ENCODE measurements around the gene DOHH. TPM values are rescaled to one million over a fixed set of nuclear protein-coding genes. Genes with fewer than 3 reads are reported as not detected.

DOHH gene
- total RNA-seq, 1 experiment from 2014 or later = 51.4 TPM

- CTCF ChIA-PET = no interaction called here
- DNase-seq = no peak
- intact Hi-C loops (cut with micrococcal nuclease) = no loop called here
These were observed 26.9 kb upstream of the DOHH start for GRCh38 chr19:3527238-3527910.

GRCh38 chr19:3526507-3527237 lies 26.2 kb upstream of the DOHH start:
- Histone ChIP-seq H4K20me1 (ENCODE audit: low read length) (no peaks in the 10 kb centered on the region), H3K27me3 (ENCODE audit: low read length) (no peaks in the 10 kb centered on the region), H3K9me3 (ENCODE audit: low read length) (no peaks in the 10 kb centered on the region), H3K27ac (ENCODE audit: low read length) (no peak overlapping the region), H3K9ac (ENCODE audit: low read length) (no peak overlapping the region), H3K4me2 (ENCODE audit: low read length) (no peak overlapping the region), H3K36me3 (ENCODE audit: low read depth, low read length) (no peaks in the 10 kb centered on the region; the same call in 1 of the 2 replicates), H3K4me3 (ENCODE audit: low read length) (no peak overlapping the region), H2AFZ (ENCODE audit: low read length) (no peak overlapping the region), H3F3A (ENCODE audit: low read length, unreplicated experiment) (no peaks in the 10 kb centered on the region), H3K9me2 (replicated peaks; ENCODE audit: low read length) (no peaks in the 10 kb centered on the region), H3K79me2 (ENCODE audit: low read length) (peaks cover 6% of the 10 kb centered on the region; the same call in 1 of the 2 replicates), H3K4me1 (ENCODE audit: insufficient read depth, low read length) (no peaks in the 10 kb centered on the region)
- intact Hi-C loops (cut with micrococcal nuclease) = no loop called here
- DNase-seq = no peak
- ChIA-PET POLR2A (ENCODE audit: unreplicated experiment) (no interaction called here), CTCF (no interaction called here)
- TF ChIP-seq, protein P1, sequence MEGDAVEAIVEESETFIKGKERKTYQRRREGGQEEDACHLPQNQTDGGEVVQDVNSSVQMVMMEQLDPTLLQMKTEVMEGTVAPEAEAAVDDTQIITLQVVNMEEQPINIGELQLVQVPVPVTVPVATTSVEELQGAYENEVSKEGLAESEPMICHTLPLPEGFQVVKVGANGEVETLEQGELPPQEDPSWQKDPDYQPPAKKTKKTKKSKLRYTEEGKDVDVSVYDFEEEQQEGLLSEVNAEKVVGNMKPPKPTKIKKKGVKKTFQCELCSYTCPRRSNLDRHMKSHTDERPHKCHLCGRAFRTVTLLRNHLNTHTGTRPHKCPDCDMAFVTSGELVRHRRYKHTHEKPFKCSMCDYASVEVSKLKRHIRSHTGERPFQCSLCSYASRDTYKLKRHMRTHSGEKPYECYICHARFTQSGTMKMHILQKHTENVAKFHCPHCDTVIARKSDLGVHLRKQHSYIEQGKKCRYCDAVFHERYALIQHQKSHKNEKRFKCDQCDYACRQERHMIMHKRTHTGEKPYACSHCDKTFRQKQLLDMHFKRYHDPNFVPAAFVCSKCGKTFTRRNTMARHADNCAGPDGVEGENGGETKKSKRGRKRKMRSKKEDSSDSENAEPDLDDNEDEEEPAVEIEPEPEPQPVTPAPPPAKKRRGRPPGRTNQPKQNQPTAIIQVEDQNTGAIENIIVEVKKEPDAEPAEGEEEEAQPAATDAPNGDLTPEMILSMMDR (conservative IDR thresholded peaks at IDR 0.05; ENCODE audit: low read depth, low read length) = no peak; the same call in 1 of the 2 replicates
- BruUV-seq (replicated peaks) = no TSS peak
- ATAC-seq = no peak

More at GRCh38 chr19:3527238-3527910, 26.9 kb upstream of the DOHH start:
- ATAC-seq = no peak
- no TSS peak for BruUV-seq (replicated peaks)
- Histone ChIP-seq H3K4me1 (ENCODE audit: insufficient read depth, low read length) (no peaks in the 10 kb centered on the region), H3K27ac (ENCODE audit: low read length) (no peak overlapping the region), H3K4me2 (ENCODE audit: low read length) (no peak overlapping the region), H3K9me2 (replicated peaks; ENCODE audit: low read length) (no peaks in the 10 kb centered on the region), H3K9ac (ENCODE audit: low read length) (no peak overlapping the region), H3F3A (ENCODE audit: low read length, unreplicated experiment) (no peaks in the 10 kb centered on the region), H3K27me3 (ENCODE audit: low read length) (no peaks in the 10 kb centered on the region), H4K20me1 (ENCODE audit: low read length) (no peaks in the 10 kb centered on the region), H3K9me3 (ENCODE audit: low read length) (no peaks in the 10 kb centered on the region), H3K79me2 (ENCODE audit: low read length) (peaks cover under 1% of the 10 kb centered on the region; the same call in 1 of the 2 replicates), H2AFZ (ENCODE audit: low read length) (no peak overlapping the region), H3K36me3 (ENCODE audit: low read depth, low read length) (no peaks in the 10 kb centered on the region; the same call in 1 of the 2 replicates), H3K4me3 (ENCODE audit: low read length) (no peak overlapping the region)
- POLR2A ChIA-PET (ENCODE audit: unreplicated experiment) = no interaction called here
- TF ChIP-seq, protein P1 (conservative IDR thresholded peaks at IDR 0.05; ENCODE audit: low read depth, low read length) = no peak
- TF ChIP-seq EZH2phosphoT487 (IDR thresholded peaks at IDR 0.05; ENCODE audit: borderline replicate concordance, low read length) (no peak), EZH2 (IDR thresholded peaks at IDR 0.05; ENCODE audit: low read length, unreplicated experiment) (no peak)

DNA sequence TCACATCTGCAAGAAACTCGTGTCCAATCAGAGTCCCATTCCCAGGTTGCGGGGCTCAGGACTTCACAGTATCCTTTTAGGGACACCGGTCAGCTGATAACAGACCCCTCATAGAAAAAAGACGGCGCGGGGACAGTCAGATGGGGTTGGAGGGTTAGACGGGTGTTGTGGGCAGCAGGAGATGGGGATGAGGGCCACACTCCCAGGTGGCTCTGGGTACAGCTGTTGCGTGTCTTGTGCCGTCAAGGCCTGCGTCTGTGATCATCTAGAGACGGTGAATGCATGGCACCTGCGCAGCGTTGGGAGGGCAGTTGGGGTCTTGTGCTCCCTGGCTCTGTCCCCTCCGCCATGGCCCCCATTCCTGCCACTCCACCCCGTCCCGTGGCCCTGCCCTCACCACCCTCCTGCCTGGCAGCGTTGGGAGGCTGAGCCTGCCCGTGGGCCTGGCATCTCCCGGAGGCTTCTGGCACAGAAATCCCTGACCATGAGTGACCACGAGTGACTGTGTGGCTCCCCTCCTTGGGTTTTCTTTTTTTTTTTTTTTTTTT lies 24.5 kb upstream of the DOHH start:
- Histone ChIP-seq H3K9me2 (replicated peaks; ENCODE audit: low read length) (no peaks in the 10 kb centered on the region), H3F3A (ENCODE audit: low read length, unreplicated experiment) (no peaks in the 10 kb centered on the region), H3K9me3 (ENCODE audit: low read length) (no peaks in the 10 kb centered on the region), H3K4me3 (ENCODE audit: low read length) (no peak overlapping the region), H3K9ac (ENCODE audit: low read length) (no peak overlapping the region), H2AFZ (ENCODE audit: low read length) (no peak overlapping the region), H3K4me1 (ENCODE audit: insufficient read depth, low read length) (no peaks in the 10 kb centered on the region), H4K20me1 (ENCODE audit: low read length) (0 out of 2 replicates have a peak, but pooled peaks cover under 1% of the 10 kb centered on the region), H3K36me3 (ENCODE audit: low read depth, low read length) (no peaks in the 10 kb centered on the region; the same call in 1 of the 2 replicates), H3K27ac (ENCODE audit: low read length) (no peak overlapping the region), H3K4me2 (ENCODE audit: low read length) (no peak overlapping the region), H3K79me2 (ENCODE audit: low read length) (peaks cover 20% of the 10 kb centered on the region), H3K27me3 (ENCODE audit: low read length) (no peaks in the 10 kb centered on the region)
- intact Hi-C loops (cut with micrococcal nuclease) = no loop called here
- no peak for ATAC-seq
- CTCF ChIA-PET = no interaction called here
- TF ChIP-seq EZH2phosphoT487 (IDR thresholded peaks at IDR 0.05; ENCODE audit: borderline replicate concordance, low read length) (no peak), EZH2 (IDR thresholded peaks at IDR 0.05; ENCODE audit: low read length, unreplicated experiment) (no peak)
- TF ChIP-seq, protein P1 (conservative IDR thresholded peaks at IDR 0.05; ENCODE audit: low read depth, low read length) = no peak
- no TSS peak for BruUV-seq (replicated peaks)
- POLR2A ChIA-PET (ENCODE audit: unreplicated experiment) = no interaction called here
- no peak for DNase-seq

All from PC-3 (cell line).